Breast epithelium (tissue), 4 donors: ENCODE data around the gene SEPTIN5. TPM values are rescaled to one million over a fixed set of nuclear protein-coding genes. Genes with fewer than 3 reads are reported as not detected.

Source experiments
- DNase-seq, 2 donors: peaks; one replicate each; pipeline ENCODE4 v3.0.0-alpha.2; 2019; ENCODE audit warnings: low spot score in 2 of 2
- H3K27ac ChIP-seq, 2 donors: fragments of 200-600 bp; sonication (generic) in 1 of 2; one replicate each; pipeline ENCODE4 v1.5.1; 2016 to 2019; ENCODE audit warnings: mild to moderate bottlenecking in 1 of 2
- H3K27me3 ChIP-seq, 2 donors: fragments of 200-600 bp; sonication (generic) in 1 of 2; one replicate each; pipeline versions ENCODE4 v1.5.1 to v1.6.0; 2017 to 2019; ENCODE audit warnings: control low read depth in 1 of 2, mild to moderate bottlenecking in 1 of 2
- H3K36me3 ChIP-seq: fragments of 200-600 bp; one replicate; pipeline ENCODE4 v1.5.1; 2019
- H3K4me1 ChIP-seq, 2 donors: fragments of 200-600 bp; sonication (generic); one replicate each; pipeline ENCODE4 v1.5.1; 2016 to 2019; ENCODE audit warnings: control low read depth in 1 of 2
- H3K4me3 ChIP-seq, 3 donors: fragments of 200-600 bp; sonication (generic); 1 replicate in 2 of 3; 2 replicates in 1 of 3; pipeline ENCODE4 v1.5.1; 2016 to 2019; ENCODE audit warnings: mild to moderate bottlenecking in 3 of 3, moderate library complexity in 2 of 3
- H3K9me3 ChIP-seq, 2 donors: fragments of 200-600 bp; sonication (generic) in 1 of 2; one replicate each; pipeline ENCODE4 v1.5.1; 2016 to 2019; ENCODE audit warnings: control low read depth in 1 of 2
- POLR2A ChIP-seq: fragments of 450-650 bp; IDR thresholded peaks from one replicate; pipeline ENCODE4 v1.6.1; 2016; ENCODE audit warnings: antibody characterized with exemption, mild to moderate bottlenecking, moderate library complexity
- POLR2AphosphoS5 ChIP-seq, 3 donors: sonication (generic); formaldehyde crosslinking; IDR thresholded peaks; one replicate each; pipeline ENCODE4 v1.6.1; 2017; ENCODE audit warnings: antibody characterized with exemption in 3 of 3
- intact Hi-C: fragments of 100-400 bp; cut with DNase I; formaldehyde crosslinking; loops from one replicate; pipeline ENCODE4 v1.15.1; 2023; ENCODE audit warnings: low total_unique reads
- total RNA-seq, 3 donors: library from RNA; depleted of rRNA; stranded (reverse); fragments of >200 nt; gene quantifications; one replicate each; pipeline ENCODE4 v1.1.0, GENCODE V29; 2016
- TF ChIP-seq, protein P1 (sequence below), 3 donors: fragments of 450-650 bp; IDR thresholded peaks; one replicate each; pipeline ENCODE4 v1.5.1; 2016 to 2017; ENCODE audit warnings: antibody characterized with exemption in 3 of 3, mild to moderate bottlenecking in 3 of 3, moderate library complexity in 3 of 3

SEPTIN5 gene
- total RNA-seq, 3 donors from 2014 or later = 5.4 to 33.8 (median 18.4) TPM

DNA sequence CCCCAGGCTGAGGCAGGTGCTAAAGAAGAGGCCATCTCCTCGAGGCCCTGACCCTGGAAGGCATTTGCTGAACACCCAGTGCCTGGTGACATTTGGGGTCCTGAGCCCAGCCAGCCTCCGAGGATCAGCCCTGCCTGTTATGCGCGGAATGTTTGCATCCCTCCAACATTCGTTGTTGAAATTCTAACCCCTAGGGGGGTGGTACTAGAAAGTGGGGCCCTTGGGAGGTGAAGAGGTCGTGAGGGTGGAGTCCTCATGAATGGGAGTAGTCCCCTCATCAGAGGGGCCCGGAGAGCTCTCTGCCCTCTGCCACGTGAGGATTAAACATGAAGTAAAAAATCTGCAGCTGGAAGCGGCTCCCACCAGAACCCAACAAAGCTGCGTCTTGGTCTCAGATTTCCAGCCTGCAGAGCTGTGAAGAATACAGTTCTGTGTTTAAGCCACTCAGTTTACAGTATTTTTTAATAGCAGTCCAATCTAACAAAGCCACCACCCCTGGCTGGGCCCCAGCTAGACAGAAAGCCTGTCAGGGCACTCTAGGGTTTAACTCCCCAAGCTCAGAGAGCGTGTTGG is 35.3 kb upstream of the SEPTIN5 start:
- H3K9me3 ChIP-seq = no peaks in the 10 kb centered on the region
- peaks cover 0 to 12% of the 10 kb centered on the region in 2 donors for H3K27me3 ChIP-seq
- intact Hi-C loops = no loop called here
- DNase-seq = peak in 1 of 2 donors; percentile 31
- no peak overlapping the region for H3K4me3 ChIP-seq
- H3K27ac ChIP-seq = no peak overlapping the region
- H3K36me3 ChIP-seq = no peaks in the 10 kb centered on the region
- no peaks in the 10 kb centered on the region for H3K4me1 ChIP-seq
- TF ChIP-seq POLR2AphosphoS5 (IDR thresholded peaks at IDR 0.05) (no peak), POLR2A (no peak)
- TF ChIP-seq, protein P1, sequence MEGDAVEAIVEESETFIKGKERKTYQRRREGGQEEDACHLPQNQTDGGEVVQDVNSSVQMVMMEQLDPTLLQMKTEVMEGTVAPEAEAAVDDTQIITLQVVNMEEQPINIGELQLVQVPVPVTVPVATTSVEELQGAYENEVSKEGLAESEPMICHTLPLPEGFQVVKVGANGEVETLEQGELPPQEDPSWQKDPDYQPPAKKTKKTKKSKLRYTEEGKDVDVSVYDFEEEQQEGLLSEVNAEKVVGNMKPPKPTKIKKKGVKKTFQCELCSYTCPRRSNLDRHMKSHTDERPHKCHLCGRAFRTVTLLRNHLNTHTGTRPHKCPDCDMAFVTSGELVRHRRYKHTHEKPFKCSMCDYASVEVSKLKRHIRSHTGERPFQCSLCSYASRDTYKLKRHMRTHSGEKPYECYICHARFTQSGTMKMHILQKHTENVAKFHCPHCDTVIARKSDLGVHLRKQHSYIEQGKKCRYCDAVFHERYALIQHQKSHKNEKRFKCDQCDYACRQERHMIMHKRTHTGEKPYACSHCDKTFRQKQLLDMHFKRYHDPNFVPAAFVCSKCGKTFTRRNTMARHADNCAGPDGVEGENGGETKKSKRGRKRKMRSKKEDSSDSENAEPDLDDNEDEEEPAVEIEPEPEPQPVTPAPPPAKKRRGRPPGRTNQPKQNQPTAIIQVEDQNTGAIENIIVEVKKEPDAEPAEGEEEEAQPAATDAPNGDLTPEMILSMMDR (IDR thresholded peaks at IDR 0.05) = no peak

DNA sequence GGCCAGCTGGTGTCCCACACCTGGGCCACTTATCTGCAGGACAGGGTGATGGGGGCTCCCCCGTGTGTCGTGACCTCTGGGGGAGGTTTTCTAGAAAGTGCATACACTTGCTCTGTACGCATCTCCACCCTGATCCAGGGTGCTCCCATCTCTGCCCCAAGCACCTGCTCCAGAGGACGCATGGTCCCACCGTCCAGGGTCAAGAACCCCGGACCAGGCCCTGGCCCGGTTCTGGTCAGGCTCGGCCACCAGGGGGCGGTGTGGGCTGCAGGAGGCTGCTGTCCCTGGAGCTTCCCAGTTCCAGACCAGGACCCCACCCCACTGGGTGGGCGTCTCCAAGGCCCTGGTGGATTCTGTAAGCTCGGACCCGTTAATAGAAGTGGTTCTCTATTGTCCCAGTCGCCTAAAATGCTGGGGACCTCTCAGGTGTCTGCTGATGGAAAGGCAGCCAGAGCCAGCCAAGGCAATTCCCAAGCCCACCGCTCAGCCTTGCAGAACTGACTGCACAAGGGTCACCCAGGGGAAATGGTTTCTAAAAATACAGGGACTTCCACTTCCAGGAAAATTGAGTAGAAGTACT is 34.7 kb upstream of the SEPTIN5 start:
- no peak for TF ChIP-seq POLR2A
- TF ChIP-seq, protein P1 (IDR thresholded peaks at IDR 0.05) = peak; percentile 41 to 76 (median 66)
- Histone ChIP-seq H3K4me3 (no peak overlapping the region), H3K27ac (no peak overlapping the region), H3K36me3 (no peaks in the 10 kb centered on the region), H3K9me3 (no peaks in the 10 kb centered on the region), H3K27me3 (peaks cover 0 to 12% of the 10 kb centered on the region in 2 donors), H3K4me1 (no peaks in the 10 kb centered on the region)
- peak in 1 of 2 donors; percentile 56 for DNase-seq
- intact Hi-C loops = no loop called here

DNA sequence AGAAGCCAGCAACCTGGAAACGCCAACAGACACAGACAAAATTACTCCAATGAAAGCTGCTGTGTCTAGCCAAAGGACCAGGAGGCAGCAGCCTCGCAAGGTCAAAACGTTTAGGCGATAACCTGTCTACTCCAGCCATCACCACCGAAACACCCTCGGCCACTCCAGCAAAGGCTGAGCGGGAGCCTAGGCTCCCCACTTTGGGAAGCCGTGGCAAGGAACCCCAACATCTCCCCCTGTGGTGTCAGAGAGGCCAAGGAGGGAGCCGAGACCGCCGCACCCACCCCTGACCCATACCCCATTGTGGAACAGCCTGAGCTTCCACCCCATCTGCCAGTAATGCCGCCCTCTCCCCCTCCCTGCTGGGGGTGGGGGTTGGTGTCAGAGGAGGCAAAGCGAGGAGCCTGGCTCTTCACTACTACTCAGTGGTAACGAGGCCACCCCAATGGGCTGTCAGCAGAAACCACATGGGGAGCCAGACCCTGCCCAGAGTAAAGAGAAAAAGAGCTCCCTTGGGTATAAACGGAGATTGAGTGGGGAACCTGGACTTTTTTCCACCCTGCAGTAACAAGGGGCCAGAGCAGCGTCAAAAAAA is 33.9 kb upstream of the SEPTIN5 start:
- intact Hi-C loops = no loop called here
- no peak overlapping the region for H3K27ac ChIP-seq
- H3K27me3 ChIP-seq = peaks cover 0 to 12% of the 10 kb centered on the region in 2 donors
- TF ChIP-seq POLR2A (no peak), POLR2AphosphoS5 (IDR thresholded peaks at IDR 0.05) (no peak)
- TF ChIP-seq, protein P1 (IDR thresholded peaks at IDR 0.05) = no peak
- no peaks in the 10 kb centered on the region for H3K4me1 ChIP-seq
- H3K36me3 ChIP-seq = no peaks in the 10 kb centered on the region
- DNase-seq = peak in 1 of 2 donors; percentile 43
- H3K9me3 ChIP-seq = no peaks in the 10 kb centered on the region
- H3K4me3 ChIP-seq = no peak overlapping the region

DNA sequence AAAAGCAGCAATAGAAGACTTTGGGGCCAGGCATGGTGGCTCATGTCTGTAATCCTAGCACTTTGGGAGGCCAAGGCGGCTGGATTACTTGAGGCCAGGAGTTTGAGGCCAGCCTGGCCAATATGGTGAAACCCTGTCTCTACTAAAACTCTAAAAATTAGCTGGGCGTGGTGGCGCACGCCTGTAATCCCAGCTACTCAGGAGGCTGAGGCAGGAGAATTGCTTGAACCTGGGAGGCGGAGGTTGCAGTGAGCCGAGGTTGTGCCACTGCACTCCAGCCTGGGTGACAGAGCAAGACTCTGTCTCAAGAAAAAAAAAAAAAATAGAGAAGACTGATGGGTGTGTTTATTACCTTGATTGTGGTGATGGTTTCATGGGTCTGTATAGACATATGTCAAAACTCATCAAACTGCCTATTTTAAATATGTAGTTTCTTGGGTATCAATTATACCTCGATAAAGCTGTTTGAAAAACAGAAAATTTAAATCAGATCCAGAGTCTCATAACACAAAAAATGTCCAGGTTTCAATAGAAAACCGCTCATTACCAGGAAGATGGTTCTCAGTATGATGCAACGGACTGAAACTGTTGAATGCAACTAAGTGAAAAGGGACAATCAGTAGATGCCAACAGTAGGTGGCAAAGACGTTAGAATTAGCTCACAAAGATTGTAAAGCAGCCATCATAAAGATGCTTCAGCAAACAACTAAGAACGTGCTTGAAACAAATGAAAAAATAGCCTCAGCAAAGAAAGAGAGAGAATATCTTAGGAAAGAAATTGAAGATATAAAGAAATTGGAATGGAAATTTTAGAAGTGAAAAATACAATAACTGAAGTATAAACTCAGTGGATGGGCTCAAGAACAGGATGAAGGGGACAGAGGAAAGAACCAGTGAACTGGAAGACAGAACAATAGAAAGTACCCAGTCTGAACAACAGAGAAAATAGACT is 33.1 kb upstream of the SEPTIN5 start:
- Histone ChIP-seq H3K36me3 (no peaks in the 10 kb centered on the region), H3K4me1 (no peaks in the 10 kb centered on the region), H3K4me3 (no peak overlapping the region), H3K27me3 (peaks cover 0 to 12% of the 10 kb centered on the region in 2 donors), H3K9me3 (no peaks in the 10 kb centered on the region), H3K27ac (no peak overlapping the region)
- no peak for DNase-seq
- intact Hi-C loops = no loop called here
- TF ChIP-seq POLR2A (no peak), POLR2AphosphoS5 (IDR thresholded peaks at IDR 0.05) (no peak)
- TF ChIP-seq, protein P1 (IDR thresholded peaks at IDR 0.05) = no peak
